ENCODE measurements around the gene RIC3. TPM values are rescaled to one million over a fixed set of nuclear protein-coding genes. Genes with fewer than 3 reads are reported as not detected.
"Not testable (repeated sequence)": the region's sequence is repeated elsewhere in the genome, so short reads cannot be mapped to it uniquely, and the experiment has no call there.

Gene RIC3
- total and polyA plus RNA-seq, 2 donors (not counting 3 experiments of a cell fraction or from before 2014, with no cell fraction given): not detected

GRCh38 chr11:8161627-8162304 is 7.1 kb downstream of the RIC3 start:
- H2AFZ ChIP-seq (ENCODE audit: low read depth, low read length); CTCF ChIA-PET; H3K9ac ChIP-seq (replicated peaks; ENCODE audit: extremely low read depth, insufficient read depth, low read length); H3K4me2 ChIP-seq (ENCODE audit: insufficient read depth, low read length); H3K4me3 ChIP-seq (replicated peaks in 1 of 3; ENCODE audit: insufficient read depth in 1 of 3, low read depth in 1 of 3, low read length in 3 of 3); dilution Hi-C loops (cut with MboI; ENCODE audit: extremely low pct_ligation_motif_present, low sequenced_read_pairs); intact Hi-C loops (cut with micrococcal nuclease); H3K9me1 ChIP-seq (replicated peaks; ENCODE audit: control insufficient read depth, extremely low read depth, insufficient read depth, low read length); DNase-seq (ENCODE audit: low read depth, low spot score); BruUV-seq (replicated peaks); H3K79me2 ChIP-seq (ENCODE audit: control insufficient read depth, insufficient read depth, low read length); H3K9me3 ChIP-seq (replicated peaks; ENCODE audit: control insufficient read depth, insufficient read depth, low read length); POLR2A ChIA-PET; H3K4me1 ChIP-seq (ENCODE audit: control insufficient read depth, extremely low read depth, insufficient read depth, low read length); H4K20me1 ChIP-seq (replicated peaks; ENCODE audit: control insufficient read depth, extremely low read depth, insufficient read depth, low read length); H3K36me3 ChIP-seq (ENCODE audit: control insufficient read depth in 2 of 2, extremely low read depth in 1 of 2, insufficient read depth in 2 of 2, low read length in 2 of 2); H3K27me3 ChIP-seq (ENCODE audit: control insufficient read depth in 2 of 2, insufficient read depth in 2 of 2, low read length in 2 of 2); H3K27ac ChIP-seq (ENCODE audit: insufficient read depth, low read depth, low read length); FAIRE-seq: not testable (repeated sequence)

GRCh38 chr11:8156877-8157276 is 11.9 kb downstream of the RIC3 start:
- intact Hi-C loops (cut with micrococcal nuclease) (no loop called here), dilution Hi-C loops (cut with MboI; ENCODE audit: extremely low pct_ligation_motif_present, low sequenced_read_pairs) (no loop called here)
- Histone ChIP-seq H3K9me3 (replicated peaks; ENCODE audit: control insufficient read depth, insufficient read depth, low read length) (no peaks in the 10 kb centered on the region), H3K4me3 (replicated peaks in 1 of 3; ENCODE audit: insufficient read depth in 1 of 3, low read depth in 1 of 3, low read length in 3 of 3) (no peak overlapping the region), H3K27me3 (ENCODE audit: control insufficient read depth in 2 of 2, insufficient read depth in 2 of 2, low read length in 2 of 2) (peaks cover 0 to 2% of the 10 kb centered on the region in 2 experiments), H3K4me2 (ENCODE audit: insufficient read depth, low read length) (no peak overlapping the region), H3K36me3 (ENCODE audit: control insufficient read depth in 2 of 2, extremely low read depth in 1 of 2, insufficient read depth in 2 of 2, low read length in 2 of 2) (no peaks in the 10 kb centered on the region), H4K20me1 (replicated peaks; ENCODE audit: control insufficient read depth, extremely low read depth, insufficient read depth, low read length) (no peaks in the 10 kb centered on the region), H3K9ac (replicated peaks; ENCODE audit: extremely low read depth, insufficient read depth, low read length) (no peak overlapping the region), H3K79me2 (ENCODE audit: control insufficient read depth, insufficient read depth, low read length) (no peaks in the 10 kb centered on the region), H3K4me1 (ENCODE audit: control insufficient read depth, extremely low read depth, insufficient read depth, low read length) (no peaks in the 10 kb centered on the region), H3K9me1 (replicated peaks; ENCODE audit: control insufficient read depth, extremely low read depth, insufficient read depth, low read length) (no peaks in the 10 kb centered on the region), H2AFZ (ENCODE audit: low read depth, low read length) (no peak overlapping the region), H3K27ac (ENCODE audit: insufficient read depth, low read depth, low read length) (no peak overlapping the region)
- ChIA-PET POLR2A (no interaction called here), CTCF (no interaction called here)
- TF ChIP-seq CTCF (IDR thresholded peaks at IDR 0.05; ENCODE audit: extremely low read depth in 1 of 2, insufficient read depth in 1 of 2, low read depth in 1 of 2, low read length in 2 of 2): no peak
- TF ChIP-seq EZH2 (IDR thresholded peaks at IDR 0.05; ENCODE audit: borderline replicate concordance, low read depth, low read length, severe bottlenecking): no peak
- TF ChIP-seq POLR2AphosphoS5 (IDR thresholded peaks at IDR 0.05; ENCODE audit: insufficient read depth, low read depth, low read length): no peak
- TF ChIP-seq FOS (IDR thresholded peaks at IDR 0.05; ENCODE audit: borderline replicate concordance, insufficient read depth, low read length): no peak
- TF ChIP-seq JUN (IDR thresholded peaks at IDR 0.05; ENCODE audit: borderline replicate concordance, insufficient read depth, insufficient read length, low read depth): no peak
- no peak for TF ChIP-seq MAX (IDR thresholded peaks at IDR 0.05; ENCODE audit: insufficient read depth, insufficient read length)
- no peak for TF ChIP-seq MYC (IDR thresholded peaks at IDR 0.05; ENCODE audit: low read depth, low read length)
- TF ChIP-seq GATA2 (IDR thresholded peaks at IDR 0.05; ENCODE audit: insufficient read depth, insufficient read length, low read depth, low read length): no peak
- TF ChIP-seq POLR2A (IDR thresholded peaks at IDR 0.05; ENCODE audit: low read depth, low read length): no peak
- FAIRE-seq (no peak), DNase-seq (ENCODE audit: low read depth, low spot score) (no peak)
- BruUV-seq (replicated peaks): no TSS peak
